ENCODE data around the gene MXD4. TPM values are rescaled to one million over a fixed set of nuclear protein-coding genes. Genes with fewer than 3 reads are reported as not detected.

MXD4 gene
- total RNA-seq, 1 experiment from 2014 or later, result 9.1 TPM

DNA sequence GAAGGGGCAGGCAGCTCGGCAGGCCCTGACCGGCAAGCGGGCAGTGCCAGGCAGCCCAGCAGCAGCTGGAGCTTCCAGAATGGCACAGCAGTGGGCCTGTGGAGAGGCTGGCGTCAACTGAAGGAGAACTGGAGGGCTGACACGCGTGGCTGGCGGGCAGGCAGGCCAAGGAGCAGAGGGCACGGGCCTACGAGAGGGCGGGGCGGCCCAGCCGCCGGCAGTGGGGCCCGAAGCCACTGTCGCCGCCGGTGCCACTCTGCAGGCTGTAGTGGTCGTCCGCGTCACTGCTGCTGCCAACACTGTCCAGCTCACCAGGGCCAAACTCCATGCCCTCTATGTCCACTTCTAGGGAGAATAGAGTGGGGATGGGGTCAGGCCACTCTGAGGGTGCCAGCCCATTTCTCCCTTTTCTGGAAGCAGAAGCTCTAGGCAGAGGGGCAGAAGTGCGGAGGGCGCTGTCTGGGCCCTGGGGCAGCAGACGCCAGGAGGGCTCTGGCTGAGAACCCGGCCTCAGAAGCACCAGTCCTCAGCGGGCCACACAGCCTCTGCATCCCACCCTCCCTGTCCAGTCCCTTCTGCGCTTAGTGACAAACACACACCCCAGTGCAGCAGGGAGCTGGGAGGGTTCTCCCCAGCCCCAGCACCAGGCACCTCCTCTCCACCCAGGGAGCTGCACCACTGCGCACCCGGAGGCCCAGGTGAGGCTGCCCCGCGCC is 11.4 kb downstream of the MXD4 start:
- Histone ChIP-seq H3K36me3 (ENCODE audit: insufficient read depth, low read length, poor library complexity, severe bottlenecking) (no peaks in the 10 kb centered on the region), H3K9me3 (ENCODE audit: low read depth, low read length, poor library complexity, severe bottlenecking) (no peaks in the 10 kb centered on the region), H3K4me3 (ENCODE audit: low read depth, low read length, poor library complexity, severe bottlenecking) (no peak overlapping the region), H3K27me3 (replicated peaks; ENCODE audit: insufficient read depth, low read depth, low read length, poor library complexity) (no peaks in the 10 kb centered on the region), H3K4me1 (ENCODE audit: insufficient read depth, low read length, poor library complexity, severe bottlenecking) (peaks cover 5% of the 10 kb centered on the region), H3K27ac (ENCODE audit: low read depth, low read length, poor library complexity, severe bottlenecking) (no peak overlapping the region)
- DNase-seq (ENCODE audit: low spot score), result no peak
- ChIA-PET POLR2A (ENCODE audit: low non-redundant PET) (no interaction called here), CTCF (no interaction called here)
- TF ChIP-seq, protein P1, sequence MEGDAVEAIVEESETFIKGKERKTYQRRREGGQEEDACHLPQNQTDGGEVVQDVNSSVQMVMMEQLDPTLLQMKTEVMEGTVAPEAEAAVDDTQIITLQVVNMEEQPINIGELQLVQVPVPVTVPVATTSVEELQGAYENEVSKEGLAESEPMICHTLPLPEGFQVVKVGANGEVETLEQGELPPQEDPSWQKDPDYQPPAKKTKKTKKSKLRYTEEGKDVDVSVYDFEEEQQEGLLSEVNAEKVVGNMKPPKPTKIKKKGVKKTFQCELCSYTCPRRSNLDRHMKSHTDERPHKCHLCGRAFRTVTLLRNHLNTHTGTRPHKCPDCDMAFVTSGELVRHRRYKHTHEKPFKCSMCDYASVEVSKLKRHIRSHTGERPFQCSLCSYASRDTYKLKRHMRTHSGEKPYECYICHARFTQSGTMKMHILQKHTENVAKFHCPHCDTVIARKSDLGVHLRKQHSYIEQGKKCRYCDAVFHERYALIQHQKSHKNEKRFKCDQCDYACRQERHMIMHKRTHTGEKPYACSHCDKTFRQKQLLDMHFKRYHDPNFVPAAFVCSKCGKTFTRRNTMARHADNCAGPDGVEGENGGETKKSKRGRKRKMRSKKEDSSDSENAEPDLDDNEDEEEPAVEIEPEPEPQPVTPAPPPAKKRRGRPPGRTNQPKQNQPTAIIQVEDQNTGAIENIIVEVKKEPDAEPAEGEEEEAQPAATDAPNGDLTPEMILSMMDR (conservative IDR thresholded peaks at IDR 0.05; ENCODE audit: low read depth, low read length), result no peak
- no peak for TF ChIP-seq EZH2 (IDR thresholded peaks at IDR 0.05; ENCODE audit: borderline replicate concordance, low read depth, low read length, poor library complexity, severe bottlenecking)
- no TSS peak for BruUV-seq (replicated peaks)
- intact Hi-C loops (cut with micrococcal nuclease; ENCODE audit: unreplicated experiment), result no loop called here

DNA sequence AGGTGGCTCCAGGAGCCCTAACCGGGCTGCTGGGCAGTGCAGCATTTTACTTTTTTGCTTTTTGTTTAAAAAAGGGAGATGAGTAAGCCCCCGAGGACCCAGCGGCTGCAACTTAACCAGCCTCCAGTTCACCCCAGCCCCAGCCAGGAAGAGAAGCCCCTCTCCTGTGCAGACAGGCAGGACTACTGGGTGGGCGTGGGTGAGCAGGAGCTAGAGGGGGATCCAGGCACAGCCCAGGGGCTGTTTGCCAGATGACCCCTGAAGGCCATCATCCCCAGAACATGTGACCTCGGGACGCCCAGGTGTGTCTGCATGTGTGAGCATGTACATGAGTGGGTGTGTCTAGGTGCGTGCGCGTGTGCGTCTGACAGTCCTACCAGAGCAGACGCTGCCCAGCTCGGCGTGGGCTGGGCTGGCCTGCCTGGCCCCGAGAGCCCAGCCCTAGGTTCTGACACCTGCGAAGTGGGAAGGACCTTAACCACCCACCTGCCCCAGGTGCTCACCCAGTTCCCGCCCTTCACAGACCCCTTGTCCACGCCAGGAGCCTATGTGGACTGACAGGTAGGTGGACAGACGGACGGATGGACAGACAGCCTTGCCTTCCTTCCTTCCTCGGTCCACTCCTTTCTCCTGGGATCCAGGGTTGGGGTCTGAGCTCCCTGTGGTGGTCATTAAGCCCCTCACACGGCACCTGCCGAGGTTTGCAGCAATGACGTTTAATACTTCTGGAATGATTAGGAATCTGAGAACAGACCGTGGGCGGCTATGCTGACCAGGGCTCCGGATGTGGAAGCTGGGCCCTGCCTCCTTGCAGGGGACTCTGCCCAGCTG is 12.2 kb downstream of the MXD4 start:
- BruUV-seq (replicated peaks), result no TSS peak
- DNase-seq (ENCODE audit: low spot score), result no peak
- Histone ChIP-seq H3K27ac (ENCODE audit: low read depth, low read length, poor library complexity, severe bottlenecking) (no peak overlapping the region), H3K9me3 (ENCODE audit: low read depth, low read length, poor library complexity, severe bottlenecking) (no peaks in the 10 kb centered on the region), H3K27me3 (replicated peaks; ENCODE audit: insufficient read depth, low read depth, low read length, poor library complexity) (no peaks in the 10 kb centered on the region), H3K36me3 (ENCODE audit: insufficient read depth, low read length, poor library complexity, severe bottlenecking) (no peaks in the 10 kb centered on the region), H3K4me3 (ENCODE audit: low read depth, low read length, poor library complexity, severe bottlenecking) (no peak overlapping the region), H3K4me1 (ENCODE audit: insufficient read depth, low read length, poor library complexity, severe bottlenecking) (peaks cover 9% of the 10 kb centered on the region)
- ChIA-PET POLR2A (ENCODE audit: low non-redundant PET) (no interaction called here), CTCF (no interaction called here)
- intact Hi-C loops (cut with micrococcal nuclease; ENCODE audit: unreplicated experiment), result no loop called here
- TF ChIP-seq EZH2 (IDR thresholded peaks at IDR 0.05; ENCODE audit: borderline replicate concordance, low read depth, low read length, poor library complexity, severe bottlenecking), result no peak
- TF ChIP-seq, protein P1 (conservative IDR thresholded peaks at IDR 0.05; ENCODE audit: low read depth, low read length), result no peak

DNA sequence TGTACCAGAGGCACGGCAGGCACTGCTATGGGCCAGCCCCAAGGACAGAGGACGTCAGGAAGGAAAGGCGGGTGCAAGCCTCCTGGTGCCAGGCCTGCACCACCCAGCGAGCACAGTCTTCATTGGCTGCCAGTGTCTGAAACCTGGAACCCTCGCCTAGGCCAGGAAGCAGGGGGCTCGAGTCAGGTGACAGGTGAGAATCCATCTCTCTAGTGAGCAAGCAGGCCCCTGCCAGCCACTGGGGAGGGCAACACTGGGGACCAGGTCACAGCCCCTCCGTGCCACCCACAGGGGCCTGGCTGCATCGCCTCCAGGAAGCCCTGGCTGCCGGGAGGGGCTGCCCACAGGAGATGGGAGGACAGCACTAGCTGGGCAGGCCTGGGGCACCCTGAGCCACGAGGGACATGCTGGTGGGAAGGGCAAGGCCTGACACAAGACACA is 13.1 kb downstream of the MXD4 start:
- Histone ChIP-seq H3K36me3 (ENCODE audit: insufficient read depth, low read length, poor library complexity, severe bottlenecking) (no peaks in the 10 kb centered on the region), H3K4me3 (ENCODE audit: low read depth, low read length, poor library complexity, severe bottlenecking) (no peak overlapping the region), H3K4me1 (ENCODE audit: insufficient read depth, low read length, poor library complexity, severe bottlenecking) (peaks cover 18% of the 10 kb centered on the region), H3K9me3 (ENCODE audit: low read depth, low read length, poor library complexity, severe bottlenecking) (no peaks in the 10 kb centered on the region), H3K27ac (ENCODE audit: low read depth, low read length, poor library complexity, severe bottlenecking) (no peak overlapping the region), H3K27me3 (replicated peaks; ENCODE audit: insufficient read depth, low read depth, low read length, poor library complexity) (no peaks in the 10 kb centered on the region)
- BruUV-seq (replicated peaks), result no TSS peak
- no peak for TF ChIP-seq EZH2 (IDR thresholded peaks at IDR 0.05; ENCODE audit: borderline replicate concordance, low read depth, low read length, poor library complexity, severe bottlenecking)
- TF ChIP-seq, protein P1 (conservative IDR thresholded peaks at IDR 0.05; ENCODE audit: low read depth, low read length), result no peak
- ChIA-PET POLR2A (ENCODE audit: low non-redundant PET) (no interaction called here), CTCF (no interaction called here)
- intact Hi-C loops (cut with micrococcal nuclease; ENCODE audit: unreplicated experiment), result no loop called here
- DNase-seq (ENCODE audit: low spot score), result no peak
